ENCODE measurements around the gene MLC1.

- TF ChIP-seq, protein P1, sequence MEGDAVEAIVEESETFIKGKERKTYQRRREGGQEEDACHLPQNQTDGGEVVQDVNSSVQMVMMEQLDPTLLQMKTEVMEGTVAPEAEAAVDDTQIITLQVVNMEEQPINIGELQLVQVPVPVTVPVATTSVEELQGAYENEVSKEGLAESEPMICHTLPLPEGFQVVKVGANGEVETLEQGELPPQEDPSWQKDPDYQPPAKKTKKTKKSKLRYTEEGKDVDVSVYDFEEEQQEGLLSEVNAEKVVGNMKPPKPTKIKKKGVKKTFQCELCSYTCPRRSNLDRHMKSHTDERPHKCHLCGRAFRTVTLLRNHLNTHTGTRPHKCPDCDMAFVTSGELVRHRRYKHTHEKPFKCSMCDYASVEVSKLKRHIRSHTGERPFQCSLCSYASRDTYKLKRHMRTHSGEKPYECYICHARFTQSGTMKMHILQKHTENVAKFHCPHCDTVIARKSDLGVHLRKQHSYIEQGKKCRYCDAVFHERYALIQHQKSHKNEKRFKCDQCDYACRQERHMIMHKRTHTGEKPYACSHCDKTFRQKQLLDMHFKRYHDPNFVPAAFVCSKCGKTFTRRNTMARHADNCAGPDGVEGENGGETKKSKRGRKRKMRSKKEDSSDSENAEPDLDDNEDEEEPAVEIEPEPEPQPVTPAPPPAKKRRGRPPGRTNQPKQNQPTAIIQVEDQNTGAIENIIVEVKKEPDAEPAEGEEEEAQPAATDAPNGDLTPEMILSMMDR (conservative IDR thresholded peaks at IDR 0.05; ENCODE audit: low read length), result no peak
- no peak for TF ChIP-seq EZH2phosphoT487 (IDR thresholded peaks at IDR 0.05; ENCODE audit: borderline replicate concordance)
Observed at GRCh38 chr22:50114221-50115021, 29.2 kb upstream of the MLC1 start.
